Measurements from ENCODE around the gene RNF212.

RNF212 gene

GRCh38 chr4:1075809-1076699, 37.3 kb downstream of the RNF212 start:
- Histone ChIP-seq H3K4me3 (no peak overlapping the region), H3K9ac (ENCODE audit: insufficient read length) (no peak overlapping the region), H3K36me3 (ENCODE audit: insufficient read depth, low read length) (no peaks in the 10 kb centered on the region), H3K27ac (no peak overlapping the region), H3K9me3 (ENCODE audit: low read depth, low read length) (no peaks in the 10 kb centered on the region)
- no peak for DNase-seq (ENCODE audit: low read depth, low spot score)
- no peak for TF ChIP-seq FOXP2 (optimal IDR thresholded peaks at IDR 0.05; ENCODE audit: control extremely low read depth, extremely low read length, insufficient read depth)
- no peak for TF ChIP-seq EZH2 (IDR thresholded peaks at IDR 0.05)
- TF ChIP-seq POLR2AphosphoS5 (IDR thresholded peaks at IDR 0.05; ENCODE audit: borderline replicate concordance, low read depth, low read length) = no peak

DNA sequence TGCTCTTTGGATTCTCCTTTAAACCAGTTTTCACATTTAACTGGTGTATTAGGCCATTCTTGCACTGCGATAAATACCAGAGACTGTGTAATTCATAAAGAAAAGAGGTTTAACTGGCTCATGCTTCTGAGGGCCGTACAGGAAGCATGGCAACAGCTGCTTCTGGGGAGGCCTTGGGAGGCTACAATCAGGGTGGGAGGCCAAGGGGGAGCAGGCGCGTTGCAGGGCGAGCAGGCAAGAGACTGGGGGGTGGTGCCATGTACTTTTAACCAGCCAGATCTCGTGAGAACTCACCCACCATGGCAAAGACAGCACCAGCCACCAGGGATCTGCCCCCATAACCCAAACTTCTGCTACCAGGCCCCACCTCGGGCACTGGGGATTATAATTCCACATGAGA, 38.1 kb downstream of the RNF212 start:
- no peak for DNase-seq (ENCODE audit: low read depth, low spot score)
- TF ChIP-seq FOXP2 (optimal IDR thresholded peaks at IDR 0.05; ENCODE audit: control extremely low read depth, extremely low read length, insufficient read depth) (no peak), EZH2 (IDR thresholded peaks at IDR 0.05) (no peak), POLR2AphosphoS5 (IDR thresholded peaks at IDR 0.05; ENCODE audit: borderline replicate concordance, low read depth, low read length) (no peak)

DNA sequence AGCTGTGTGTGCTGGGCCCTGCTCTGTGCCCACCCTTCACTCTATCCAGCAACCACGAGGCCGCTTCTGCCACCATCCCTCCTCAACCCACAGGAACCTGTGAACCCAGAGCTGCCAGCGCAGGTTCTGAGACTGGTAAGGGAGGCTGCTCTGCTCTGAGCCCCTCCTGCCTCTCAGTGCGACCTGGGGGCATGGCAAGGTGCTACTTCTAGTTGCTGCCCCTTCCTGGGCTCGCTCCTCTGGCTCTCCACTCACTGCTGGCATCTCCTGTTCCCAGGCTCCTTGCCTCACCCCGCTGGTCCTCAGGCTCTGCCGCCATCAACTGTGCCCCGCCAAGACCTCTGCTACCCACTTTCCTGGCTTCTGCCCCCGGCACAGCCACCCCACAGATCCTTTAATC, 39.3 kb downstream of the RNF212 start:
- H3K9ac ChIP-seq (ENCODE audit: insufficient read length) = no peak overlapping the region
- H3K9me3 ChIP-seq (ENCODE audit: low read depth, low read length) = no peaks in the 10 kb centered on the region
- no peak for TF ChIP-seq FOXP2 (optimal IDR thresholded peaks at IDR 0.05; ENCODE audit: control extremely low read depth, extremely low read length, insufficient read depth)
- no peak for TF ChIP-seq POLR2AphosphoS5 (IDR thresholded peaks at IDR 0.05; ENCODE audit: borderline replicate concordance, low read depth, low read length)
- TF ChIP-seq EZH2 (IDR thresholded peaks at IDR 0.05) = no peak
- H3K36me3 ChIP-seq (ENCODE audit: insufficient read depth, low read length) = no peaks in the 10 kb centered on the region
- H3K27ac ChIP-seq = no peak overlapping the region
- H3K4me3 ChIP-seq = no peak overlapping the region
- no peak for DNase-seq (ENCODE audit: low read depth, low spot score)

More for the DNA sequence above, 38.1 kb downstream of the RNF212 start:
- Histone ChIP-seq H3K36me3 (ENCODE audit: insufficient read depth, low read length) (no peaks in the 10 kb centered on the region), H3K4me3 (no peak overlapping the region), H3K9me3 (ENCODE audit: low read depth, low read length) (no peaks in the 10 kb centered on the region), H3K27ac (no peak overlapping the region), H3K9ac (ENCODE audit: insufficient read length) (no peak overlapping the region)

- H3K9ac ChIP-seq (ENCODE audit: insufficient read length) = no peak overlapping the region
- TF ChIP-seq FOXP2 (optimal IDR thresholded peaks at IDR 0.05; ENCODE audit: control extremely low read depth, extremely low read length, insufficient read depth) (no peak), POLR2AphosphoS5 (IDR thresholded peaks at IDR 0.05; ENCODE audit: borderline replicate concordance, low read depth, low read length) (no peak), EZH2 (IDR thresholded peaks at IDR 0.05) (no peak)
- no peak for DNase-seq (ENCODE audit: low read depth, low spot score)
Observed at GRCh38 chr4:1072830-1073446, 40.4 kb downstream of the RNF212 start.

GRCh38 chr4:1069394-1069793, 44.0 kb downstream of the RNF212 start:
- no peak overlapping the region for H3K4me3 ChIP-seq
- DNase-seq (ENCODE audit: low read depth, low spot score) = no peak
- H3K27ac ChIP-seq = no peak overlapping the region
- TF ChIP-seq POLR2AphosphoS5 (IDR thresholded peaks at IDR 0.05; ENCODE audit: borderline replicate concordance, low read depth, low read length) (no peak), FOXP2 (optimal IDR thresholded peaks at IDR 0.05; ENCODE audit: control extremely low read depth, extremely low read length, insufficient read depth) (no peak), EZH2 (IDR thresholded peaks at IDR 0.05) (no peak)
- no peaks in the 10 kb centered on the region for H3K9me3 ChIP-seq (ENCODE audit: low read depth, low read length)
- no peak overlapping the region for H3K9ac ChIP-seq (ENCODE audit: insufficient read length)
- H3K36me3 ChIP-seq (ENCODE audit: insufficient read depth, low read length) = no peaks in the 10 kb centered on the region

More at GRCh38 chr4:1072830-1073446, 40.4 kb downstream of the RNF212 start:
- no peak overlapping the region for H3K4me3 ChIP-seq
- H3K9me3 ChIP-seq (ENCODE audit: low read depth, low read length) = no peaks in the 10 kb centered on the region
- H3K36me3 ChIP-seq (ENCODE audit: insufficient read depth, low read length) = no peaks in the 10 kb centered on the region
- no peak overlapping the region for H3K27ac ChIP-seq

GRCh38 chr4:1065732-1066131, 47.6 kb downstream of the RNF212 start:
- Histone ChIP-seq H3K9me3 (ENCODE audit: low read depth, low read length) (no peaks in the 10 kb centered on the region), H3K4me3 (no peak overlapping the region), H3K36me3 (ENCODE audit: insufficient read depth, low read length) (no peaks in the 10 kb centered on the region), H3K27ac (no peak overlapping the region), H3K9ac (ENCODE audit: insufficient read length) (no peak overlapping the region)
- no peak for TF ChIP-seq FOXP2 (optimal IDR thresholded peaks at IDR 0.05; ENCODE audit: control extremely low read depth, extremely low read length, insufficient read depth)
- TF ChIP-seq POLR2AphosphoS5 (IDR thresholded peaks at IDR 0.05; ENCODE audit: borderline replicate concordance, low read depth, low read length) = no peak
- no peak for TF ChIP-seq EZH2 (IDR thresholded peaks at IDR 0.05)
- DNase-seq (ENCODE audit: low read depth, low spot score) = no peak

- H3K36me3 ChIP-seq (ENCODE audit: insufficient read depth, low read length) = no peaks in the 10 kb centered on the region
- no peak overlapping the region for H3K9ac ChIP-seq (ENCODE audit: insufficient read length)
- TF ChIP-seq POLR2AphosphoS5 (IDR thresholded peaks at IDR 0.05; ENCODE audit: borderline replicate concordance, low read depth, low read length) = no peak
- no peak for DNase-seq (ENCODE audit: low read depth, low spot score)
- H3K9me3 ChIP-seq (ENCODE audit: low read depth, low read length) = no peaks in the 10 kb centered on the region
- H3K27ac ChIP-seq = no peak overlapping the region
- H3K4me3 ChIP-seq = no peak overlapping the region
Observed at GRCh38 chr4:1062419-1062818, 50.9 kb downstream of the RNF212 start.

- Histone ChIP-seq H3K36me3 (ENCODE audit: insufficient read depth, low read length) (no peaks in the 10 kb centered on the region), H3K4me3 (no peak overlapping the region), H3K9ac (ENCODE audit: insufficient read length) (no peak overlapping the region), H3K9me3 (ENCODE audit: low read depth, low read length) (no peaks in the 10 kb centered on the region), H3K27ac (no peak overlapping the region)
- no peak for DNase-seq (ENCODE audit: low read depth, low spot score)
- no peak for TF ChIP-seq POLR2AphosphoS5 (IDR thresholded peaks at IDR 0.05; ENCODE audit: borderline replicate concordance, low read depth, low read length)
- no peak for TF ChIP-seq FOXP2 (optimal IDR thresholded peaks at IDR 0.05; ENCODE audit: control extremely low read depth, extremely low read length, insufficient read depth)
- TF ChIP-seq EZH2 (IDR thresholded peaks at IDR 0.05) = no peak
Observed at GRCh38 chr4:1061760-1062159, 51.6 kb downstream of the RNF212 start.

Data from SK-N-MC (cell line).